HepG2 (cell line): ENCODE measurements around the gene GJD3. TPM values are rescaled to one million over a fixed set of nuclear protein-coding genes. Genes with fewer than 3 reads are reported as not detected.

Experiments used
- ATAC-seq: fragments of 200-7000 bp; cut with Tn5 transposase; 3 replicates; pipeline ENCODE4 v1.9.1; 2020; ENCODE audit warnings: mild to moderate bottlenecking, moderate library complexity
- BruUV-seq: library from RNA; stranded (reverse); fragments of 400-500 nt; replicated peaks from 2 replicates; lab custom pipeline; 2021; lab: Mats Ljungman, UMichigan
- CTCF ChIA-PET: fragments of 300-600 bp; formaldehyde crosslinking; extraction: SDS; loops from one replicate; lab custom pipeline; 2021; ENCODE audit warnings: low total read pairs, inconsistent platforms, low intra/inter-chr PET ratio; lab: Yijun Ruan, JAX
- POLR2A ChIA-PET: fragments of 350-600 bp; sonication (Branson Sonifier 250); formaldehyde crosslinking; loops from one replicate; lab custom pipeline; 2020; ENCODE audit warnings: antibody characterized with exemption, inconsistent platforms; lab: Yijun Ruan, JAX
- DNase-seq: peaks from one replicate; pipeline ENCODE4 v3.0.0-alpha.2; 2015; ENCODE audit warnings: low spot score
- FAIRE-seq: peaks from 3 replicates; lab custom pipeline; 2011; peaks lifted over from hg19 to GRCh38; lab: Jason Lieb, UNC
- H2AFZ ChIP-seq: one replicate; pipeline ENCODE4 v1.6.1; 2011; ENCODE audit warnings: low read length, inconsistent platforms
- H3K27ac ChIP-seq: fragments of 300-600 bp; 3 replicates; pipeline ENCODE4 v1.8.0; 2011; ENCODE audit warnings: mixed run types, mild to moderate bottlenecking, mixed read lengths, low read length, inconsistent platforms; ENCODE audit not compliant: insufficient read depth; ENCODE audit errors: extremely low read length
- H3K27me3 ChIP-seq, 2 experiments: fragments of 200-600 bp in 1 of 2; 2 replicates in 1 of 2; 3 replicates in 1 of 2; pipeline versions ENCODE4 v1.6.0 to v1.8.0; 2011; ENCODE audit warnings: low read length in 2 of 2, mild to moderate bottlenecking in 2 of 2, moderate library complexity in 2 of 2, inconsistent platforms in 1 of 2; ENCODE audit not compliant: insufficient read depth in 2 of 2, control insufficient read depth in 1 of 2
- H3K36me3 ChIP-seq, 2 experiments: fragments of 200-600 bp in 1 of 2; replicated peaks in 1 of 2; 2 replicates in 1 of 2; 3 replicates in 1 of 2; pipeline versions ENCODE4 v1.5.1 to v1.8.0; 2011; ENCODE audit warnings: low read length in 2 of 2, inconsistent platforms in 1 of 2; ENCODE audit not compliant: insufficient read depth in 2 of 2, control insufficient read depth in 1 of 2
- H3K4me1 ChIP-seq: 2 replicates; pipeline ENCODE4 v1.5.1; 2012; ENCODE audit warnings: low read length, inconsistent platforms; ENCODE audit not compliant: insufficient read depth
- H3K4me2 ChIP-seq: 2 replicates; pipeline ENCODE4 v1.6.0; 2011; ENCODE audit warnings: low read depth, low read length, inconsistent platforms
- H3K4me3 ChIP-seq, 3 experiments: fragments of 200-600 bp in 1 of 3; sonication (generic), shearing (Covaris generic) in 1 of 3; replicated peaks in 1 of 3; 2 replicates each; pipeline ENCODE4 v1.5.1; 2011 to 2016; ENCODE audit warnings: low read length in 3 of 3, inconsistent platforms in 2 of 3, low read depth in 2 of 3, mild to moderate bottlenecking in 2 of 3, control low read depth in 1 of 3, mixed read lengths in 1 of 3; ENCODE audit not compliant: insufficient read depth in 1 of 3
- H3K79me2 ChIP-seq: one replicate; pipeline ENCODE4 v1.6.1; 2011; ENCODE audit warnings: low read length, inconsistent platforms; ENCODE audit not compliant: insufficient read depth
- H3K9ac ChIP-seq: 2 replicates; pipeline ENCODE4 v1.6.0; 2011; ENCODE audit warnings: mild to moderate bottlenecking, low read depth, low read length, inconsistent platforms; ENCODE audit not compliant: insufficient read depth
- H3K9me3 ChIP-seq: 2 replicates; pipeline ENCODE4 v1.5.1; 2012; ENCODE audit warnings: mild to moderate bottlenecking, low read length
- H4K20me1 ChIP-seq: 2 replicates; pipeline ENCODE4 v1.6.0; 2011; ENCODE audit warnings: inconsistent platforms, mild to moderate bottlenecking, low read length, moderate library complexity; ENCODE audit not compliant: insufficient read depth
- CCAR2 ChIP-seq: fragments of 200-400 bp; formaldehyde crosslinking; optimal IDR thresholded peaks from 2 replicates; pipeline ENCODE3; 2018; ENCODE audit warnings: low read depth, mild to moderate bottlenecking, low read length, moderate library complexity
- ELF1 ChIP-seq: sonication (generic); formaldehyde crosslinking; IDR thresholded peaks from 2 replicates; pipeline ENCODE4 v1.4.0; 2020; ENCODE audit warnings: missing genetic modification reagents
- GPBP1L1 ChIP-seq: sonication (generic); formaldehyde crosslinking; IDR thresholded peaks from 2 replicates; pipeline ENCODE4 v1.5.0; 2020; ENCODE audit warnings: mild to moderate bottlenecking, missing genetic modification reagents
- KLF9 ChIP-seq: IDR thresholded peaks from 2 replicates; pipeline ENCODE4 v1.6.1; 2016; ENCODE audit warnings: low read depth
- MAFG ChIP-seq: sonication (generic); formaldehyde crosslinking; IDR thresholded peaks from 2 replicates; pipeline ENCODE4 v1.5.1; 2020; ENCODE audit warnings: mild to moderate bottlenecking, missing genetic modification reagents
- MEIS2 ChIP-seq: sonication (generic); formaldehyde crosslinking; IDR thresholded peaks from 2 replicates; pipeline ENCODE4 v1.9.0; 2021; ENCODE audit warnings: mild to moderate bottlenecking, missing genetic modification reagents
- MIER2 ChIP-seq: IDR thresholded peaks from 2 replicates; pipeline ENCODE4 v1.6.1; 2016; ENCODE audit warnings: missing biosample characterization, missing genetic modification reagents
- MLXIP ChIP-seq: sonication (generic); formaldehyde crosslinking; IDR thresholded peaks from 2 replicates; pipeline ENCODE4 v1.9.0; 2021; ENCODE audit warnings: missing genetic modification reagents, borderline replicate concordance
- POLR2A ChIP-seq, 2 experiments: IDR thresholded peaks; 2 replicates each; pipeline ENCODE4 v1.6.1; 2011; ENCODE audit warnings: low read depth in 2 of 2, low read length in 2 of 2, mild to moderate bottlenecking in 1 of 2, moderate library complexity in 1 of 2; ENCODE audit not compliant: insufficient read depth in 1 of 2
- POLR2AphosphoS2 ChIP-seq: IDR thresholded peaks from 2 replicates; pipeline ENCODE4 v1.6.1; 2011; ENCODE audit warnings: low read depth, low read length, improper control_type of control experiment
- THAP8 ChIP-seq: sonication (generic); formaldehyde crosslinking; IDR thresholded peaks from 2 replicates; pipeline ENCODE4 v1.5.1; 2020; ENCODE audit warnings: missing genetic modification reagents, mild to moderate bottlenecking, borderline replicate concordance
- ZNF275 ChIP-seq: sonication (generic); formaldehyde crosslinking; IDR thresholded peaks from 2 replicates; pipeline ENCODE4 v1.8.0; 2022; ENCODE audit warnings: missing genetic modification reagents, mild to moderate bottlenecking, inconsistent platforms, borderline replicate concordance
- ZNF674 ChIP-seq: sonication (generic); formaldehyde crosslinking; IDR thresholded peaks from 2 replicates; pipeline ENCODE4 v1.5.0; 2020; ENCODE audit warnings: low read depth, mild to moderate bottlenecking, missing genetic modification reagents
- ZNF691 ChIP-seq: sonication (generic); formaldehyde crosslinking; IDR thresholded peaks from 2 replicates; pipeline ENCODE4 v1.4.0; 2020; ENCODE audit warnings: missing genetic modification reagents, low read depth, mild to moderate bottlenecking, borderline replicate concordance
- ZNF83 ChIP-seq: sonication (generic); formaldehyde crosslinking; IDR thresholded peaks from 2 replicates; pipeline ENCODE4 v1.4.0; 2020; ENCODE audit warnings: missing genetic modification reagents, mild to moderate bottlenecking, borderline replicate concordance
- ZNF841 ChIP-seq: sonication (generic); formaldehyde crosslinking; IDR thresholded peaks from 2 replicates; pipeline ENCODE4 v1.8.1; 2023; ENCODE audit warnings: missing genetic modification reagents, borderline replicate concordance
- ZNF850 ChIP-seq: sonication (generic); formaldehyde crosslinking; conservative IDR thresholded peaks from 2 replicates; pipeline ENCODE4 v1.9.0; 2021; ENCODE audit warnings: mild to moderate bottlenecking, missing genetic modification reagents
- WGBS: methylation state at CpG from one replicate; pipeline ENCODE4 v1.1.6; 2017; ENCODE audit warnings: low lambda C conversion rate; 5-methylcytosine and 5-hydroxymethylcytosine counted together
- in situ Hi-C: cut with HindIII; loops from 2 replicates; pipeline ENCODE4 v1.10.0; 2017; ENCODE audit warnings: low pct_unique_long_range_greater_than_20kb; ENCODE audit not compliant: extremely low pct_ligation_motif_present
- intact Hi-C: fragments of 100-400 bp; cut with micrococcal nuclease; formaldehyde crosslinking; loops from one replicate; pipeline ENCODE4 v1.10.0; 2022; ENCODE audit not compliant: unreplicated experiment
- polyA plus RNA-seq, 8 experiments: library from polyadenylated mRNA; depleted of rRNA in 3 of 8; stranded (reverse) in 7 of 8; unstranded in 1 of 8; fragments of >200 nt; fragmentation: Illumina TruSeq in 4 of 8; extraction: Trizol in 4 of 8; gene quantifications; 2 replicates each; pipeline versions ENCODE4 v1.2.1 to v1.2.3, GENCODE V29; 2011 to 2016; ENCODE audit warnings: low read depth in 4 of 8, missing spikeins in 1 of 8, mixed read lengths in 1 of 8; ENCODE audit not compliant: insufficient read depth in 1 of 8
- total RNA-seq, 5 experiments: library from RNA; depleted of rRNA; stranded (reverse); fragments of >200 nt; fragmentation: Illumina TruSeq; extraction: Trizol; gene quantifications; 2 replicates each; pipeline ENCODE4 v1.2.3, GENCODE V29; 2016; ENCODE audit warnings: low read depth in 1 of 5

Gene GJD3
- total and polyA plus RNA-seq, 2 of the 13 experiments (the other 11 are each of a cell fraction or from before 2014, with no cell fraction given) = not detected

- TF ChIP-seq MEIS2 (CRISPR knock-in tag) = no peak
- no peak for TF ChIP-seq ZNF691
- no peak for TF ChIP-seq ZNF850 (CRISPR knock-in tag)
- TF ChIP-seq ZNF275 (CRISPR knock-in tag) = no peak
Observed at GRCh38 chr17:40373999-40374398, 9.5 kb upstream of the GJD3 start (continued).

- DNase-seq = no peak
- H2AFZ ChIP-seq = no peak overlapping the region
- H3K4me2 ChIP-seq = no peak overlapping the region
- no peak for ATAC-seq
- H4K20me1 ChIP-seq = no peaks in the 10 kb centered on the region
- FAIRE-seq = no peak
- no peaks in the 10 kb centered on the region for H3K79me2 ChIP-seq
- no peak overlapping the region for H3K27ac ChIP-seq
- POLR2A ChIA-PET = no interaction called here
- WGBS = 57% methylated on average over 4 of the region's 4 CpGs
- H3K36me3 ChIP-seq = no peaks in the 10 kb centered on the region
- H3K9ac ChIP-seq = no peak overlapping the region
- H3K9me3 ChIP-seq = peaks cover 6% of the 10 kb centered on the region; the same call in 1 of the 2 replicates
- CTCF ChIA-PET = no interaction called here
- no peak overlapping the region for H3K4me3 ChIP-seq
- in situ Hi-C loops = no loop called here
- BruUV-seq = no TSS peak
- peaks cover 22% of the 10 kb centered on the region for H3K4me1 ChIP-seq
- H3K27me3 ChIP-seq = no peaks in the 10 kb centered on the region
- intact Hi-C loops = no loop called here
- no peak for TF ChIP-seq MAFG (CRISPR knock-in tag)
- no peak for TF ChIP-seq ZNF83
- TF ChIP-seq THAP8 (CRISPR knock-in tag) = no peak
- TF ChIP-seq POLR2A (IDR thresholded peaks at IDR 0.05; ENCODE audit: insufficient read depth in 1 of 2, low read depth in 2 of 2, low read length in 2 of 2) = no peak
- no peak for TF ChIP-seq POLR2AphosphoS2
- TF ChIP-seq MIER2 (CRISPR knock-in tag) = no peak
- TF ChIP-seq GPBP1L1 = no peak
- TF ChIP-seq ZNF674 = no peak
- no peak for TF ChIP-seq KLF9 (CRISPR knock-in tag)
- no peak for TF ChIP-seq CCAR2
- TF ChIP-seq ZNF841 (CRISPR knock-in tag) = no peak
- TF ChIP-seq MLXIP = no peak
- no peak for TF ChIP-seq ELF1
Observed at GRCh38 chr17:40373324-40373723, 8.8 kb upstream of the GJD3 start.
